Colonic mucosa (tissue), 4 donors: ENCODE data around the gene GPD1L. TPM values are rescaled to one million over a fixed set of nuclear protein-coding genes. Genes with fewer than 3 reads are reported as not detected.

ENCODE experiments used
- DNase-seq: peaks from one replicate; pipeline ENCODE4 v3.0.0-alpha.2; 2020
- H3K27ac ChIP-seq: fragments of 200-600 bp; one replicate; pipeline ENCODE4 v1.8.0; 2021
- H3K27me3 ChIP-seq: fragments of 200-600 bp; one replicate; pipeline ENCODE4 v1.8.0; 2021
- H3K36me3 ChIP-seq: fragments of 200-600 bp; one replicate; pipeline ENCODE4 v1.8.0; 2021
- H3K4me1 ChIP-seq: fragments of 200-600 bp; one replicate; pipeline ENCODE4 v1.8.0; 2021; ENCODE audit warnings: mild to moderate bottlenecking
- H3K4me3 ChIP-seq: fragments of 200-600 bp; one replicate; pipeline ENCODE4 v1.8.0; 2021
- H3K9ac ChIP-seq, 2 donors: one replicate each; pipeline ENCODE4 v1.7.0; 2013; ENCODE audit warnings: control low read depth in 2 of 2, low read depth in 2 of 2, low read length in 2 of 2
- H3K9me3 ChIP-seq: fragments of 200-600 bp; one replicate; pipeline ENCODE4 v1.8.0; 2021
- CTCF ChIP-seq: fragments of 200-600 bp; IDR thresholded peaks from one replicate; pipeline ENCODE4 v1.8.0; 2022; ENCODE audit warnings: antibody characterized with exemption, mild to moderate bottlenecking
- intact Hi-C: fragments of 100-400 bp; cut with DNase I; formaldehyde crosslinking; loops from one replicate; pipeline ENCODE4 v1.14.1; 2022
- total RNA-seq, 2 donors: library from RNA; stranded (reverse); fragmentation: NEBNext Ultra II Directional in 1 of 2; extraction: Animal tissue kit (Norgen Biotek cat#: 25700) in 1 of 2; gene quantifications; one replicate each; pipeline ENCODE4 v1.2.1, GENCODE V29; 2021
- donor health status: healthy.
- donor health status: DM: no; HTN: no; CAD: no.
- donor health status: DM: no; HTN: no; CAD: no.

GPD1L gene
- total RNA-seq, 2 donors from 2014 or later = 70.3 to 78.4 TPM

- TF ChIP-seq CTCF = no peak
- Histone ChIP-seq H3K9ac (no peak overlapping the region), H3K4me3 (no peak overlapping the region), H3K9me3 (no peaks in the 10 kb centered on the region), H3K4me1 (no peaks in the 10 kb centered on the region), H3K27ac (no peak overlapping the region), H3K27me3 (no peaks in the 10 kb centered on the region), H3K36me3 (no peaks in the 10 kb centered on the region)
- DNase-seq = no peak
- intact Hi-C loops = no loop called here
These were observed 94.1 kb downstream of the GPD1L start for GRCh38 chr3:32200490-32200889.

GRCh38 chr3:32200992-32201758 lies 94.8 kb downstream of the GPD1L start:
- Histone ChIP-seq H3K4me3 (no peak overlapping the region), H3K36me3 (no peaks in the 10 kb centered on the region), H3K9me3 (no peaks in the 10 kb centered on the region), H3K9ac (no peak overlapping the region), H3K27ac (no peak overlapping the region), H3K27me3 (no peaks in the 10 kb centered on the region), H3K4me1 (no peaks in the 10 kb centered on the region)
- DNase-seq = no peak
- TF ChIP-seq CTCF = no peak
- intact Hi-C loops = no loop called here

- Histone ChIP-seq H3K4me1 (no peaks in the 10 kb centered on the region), H3K27me3 (no peaks in the 10 kb centered on the region), H3K36me3 (no peaks in the 10 kb centered on the region), H3K9me3 (no peaks in the 10 kb centered on the region), H3K4me3 (no peak overlapping the region), H3K27ac (no peak overlapping the region), H3K9ac (no peak overlapping the region)
- intact Hi-C loops = no loop called here
- TF ChIP-seq CTCF = no peak
- no peak for DNase-seq
These were observed 96.1 kb downstream of the GPD1L start for GRCh38 chr3:32202496-32202895.

GRCh38 chr3:32203854-32204253 lies 97.4 kb downstream of the GPD1L start:
- no peak overlapping the region for H3K4me3 ChIP-seq
- no peaks in the 10 kb centered on the region for H3K4me1 ChIP-seq
- H3K9ac ChIP-seq = no peak overlapping the region
- no peak for TF ChIP-seq CTCF
- no peaks in the 10 kb centered on the region for H3K9me3 ChIP-seq
- intact Hi-C loops = no loop called here
- DNase-seq = no peak
- no peak overlapping the region for H3K27ac ChIP-seq
- no peaks in the 10 kb centered on the region for H3K27me3 ChIP-seq
- no peaks in the 10 kb centered on the region for H3K36me3 ChIP-seq

GRCh38 chr3:32208447-32208846 lies 102.0 kb downstream of the GPD1L start:
- no peak for TF ChIP-seq CTCF
- Histone ChIP-seq H3K27me3 (no peaks in the 10 kb centered on the region), H3K4me3 (no peak overlapping the region), H3K27ac (no peak overlapping the region), H3K4me1 (no peaks in the 10 kb centered on the region), H3K9me3 (no peaks in the 10 kb centered on the region), H3K9ac (no peak overlapping the region), H3K36me3 (no peaks in the 10 kb centered on the region)
- no peak for DNase-seq
- intact Hi-C loops = no loop called here
